ENCODE measurements around the gene SAP30BP. TPM values are rescaled to one million over a fixed set of nuclear protein-coding genes. Genes with fewer than 3 reads are reported as not detected.

Gene SAP30BP
- total RNA-seq, 2 donors from 2014 or later, result 47.2 to 59.6 TPM

DNA sequence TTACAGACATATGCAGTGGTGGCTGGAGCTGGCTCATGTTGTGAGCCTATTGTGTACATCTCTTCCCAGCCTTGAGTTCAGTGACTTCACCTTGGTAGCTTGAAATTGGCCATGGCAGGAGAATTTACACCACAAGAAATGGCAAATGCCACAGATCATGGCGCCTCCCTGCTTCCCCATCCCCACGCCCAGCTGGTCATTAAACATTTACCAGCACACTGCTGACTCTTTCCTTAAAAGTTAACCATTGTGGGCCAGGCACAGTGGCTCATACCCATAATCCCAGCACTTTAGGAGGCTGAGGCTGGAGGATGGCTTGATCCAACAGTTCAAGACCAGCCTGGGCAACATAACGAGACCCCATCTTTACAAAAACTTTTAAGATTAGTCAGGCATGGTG, 31.5 kb downstream of the SAP30BP start:
- no peak for ATAC-seq
- intact Hi-C loops (cut with DNase I), result no loop called here
- DNase-seq, result no peak

DNA sequence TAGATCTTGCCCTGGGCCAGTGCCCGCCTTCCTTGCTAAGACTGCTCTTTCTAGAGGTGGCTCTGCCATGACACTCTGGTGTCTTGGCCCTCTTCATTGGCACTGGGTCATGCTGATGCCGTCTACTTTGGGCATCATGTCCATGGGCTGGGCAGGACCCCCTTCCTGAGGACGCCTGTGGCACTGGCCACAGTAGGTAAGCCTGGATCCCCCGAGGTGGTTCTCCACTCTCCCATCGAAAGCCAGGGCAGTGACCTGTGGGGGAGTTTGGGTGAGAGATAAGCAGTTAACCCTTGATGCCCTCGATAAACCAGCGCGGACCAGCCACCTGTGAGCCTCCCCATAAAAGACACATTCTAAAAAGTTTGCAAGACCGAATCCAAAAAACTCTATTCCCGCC, 34.1 kb downstream of the SAP30BP start:
- intact Hi-C loops (cut with DNase I), result no loop called here
- DNase-seq (no peak), ATAC-seq (no peak)

DNA sequence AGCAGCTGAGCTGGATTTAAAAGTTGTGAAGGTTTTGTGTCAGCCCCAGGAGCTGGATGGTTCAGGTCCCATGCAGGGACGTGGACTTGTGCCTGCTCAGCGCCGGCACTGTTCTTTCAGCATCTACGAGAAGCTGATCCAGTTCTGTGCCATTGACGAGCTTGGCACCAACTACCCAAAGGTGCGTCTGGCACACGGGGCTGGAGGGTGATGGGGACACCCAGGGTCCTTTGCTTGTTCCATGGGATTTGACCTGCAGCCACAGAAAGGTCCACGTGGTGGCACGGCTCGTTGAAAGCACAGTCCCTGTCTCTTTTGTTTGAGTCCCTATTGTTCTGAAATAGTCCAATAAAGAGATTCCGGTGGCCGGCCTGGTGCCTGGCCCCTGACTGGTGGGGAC, 36.1 kb downstream of the SAP30BP start:
- no peak for DNase-seq
- intact Hi-C loops (cut with DNase I), result no loop called here
- no peak for ATAC-seq

DNA sequence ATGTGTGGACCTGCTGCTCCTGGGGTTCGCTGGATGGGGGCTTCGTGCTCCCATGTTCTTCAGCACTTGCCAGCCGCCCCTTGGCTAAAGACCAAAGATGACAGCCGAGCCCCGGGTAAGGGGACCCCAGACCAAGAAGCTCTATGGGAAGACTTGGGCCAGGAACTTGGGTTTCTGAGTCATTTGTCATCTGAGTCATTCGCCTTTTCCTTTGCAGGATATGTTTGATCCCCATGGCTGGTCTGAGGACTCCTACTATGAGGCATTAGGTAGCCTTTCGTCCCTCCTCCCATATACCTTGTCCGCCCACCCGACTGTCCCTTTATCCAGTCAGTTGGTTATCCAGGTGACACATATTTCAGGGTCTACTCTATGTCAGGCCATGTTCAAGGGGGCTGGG, 36.5 kb downstream of the SAP30BP start:
- DNase-seq, result no peak
- ATAC-seq, result no peak
- intact Hi-C loops (cut with DNase I), result no loop called here

DNA sequence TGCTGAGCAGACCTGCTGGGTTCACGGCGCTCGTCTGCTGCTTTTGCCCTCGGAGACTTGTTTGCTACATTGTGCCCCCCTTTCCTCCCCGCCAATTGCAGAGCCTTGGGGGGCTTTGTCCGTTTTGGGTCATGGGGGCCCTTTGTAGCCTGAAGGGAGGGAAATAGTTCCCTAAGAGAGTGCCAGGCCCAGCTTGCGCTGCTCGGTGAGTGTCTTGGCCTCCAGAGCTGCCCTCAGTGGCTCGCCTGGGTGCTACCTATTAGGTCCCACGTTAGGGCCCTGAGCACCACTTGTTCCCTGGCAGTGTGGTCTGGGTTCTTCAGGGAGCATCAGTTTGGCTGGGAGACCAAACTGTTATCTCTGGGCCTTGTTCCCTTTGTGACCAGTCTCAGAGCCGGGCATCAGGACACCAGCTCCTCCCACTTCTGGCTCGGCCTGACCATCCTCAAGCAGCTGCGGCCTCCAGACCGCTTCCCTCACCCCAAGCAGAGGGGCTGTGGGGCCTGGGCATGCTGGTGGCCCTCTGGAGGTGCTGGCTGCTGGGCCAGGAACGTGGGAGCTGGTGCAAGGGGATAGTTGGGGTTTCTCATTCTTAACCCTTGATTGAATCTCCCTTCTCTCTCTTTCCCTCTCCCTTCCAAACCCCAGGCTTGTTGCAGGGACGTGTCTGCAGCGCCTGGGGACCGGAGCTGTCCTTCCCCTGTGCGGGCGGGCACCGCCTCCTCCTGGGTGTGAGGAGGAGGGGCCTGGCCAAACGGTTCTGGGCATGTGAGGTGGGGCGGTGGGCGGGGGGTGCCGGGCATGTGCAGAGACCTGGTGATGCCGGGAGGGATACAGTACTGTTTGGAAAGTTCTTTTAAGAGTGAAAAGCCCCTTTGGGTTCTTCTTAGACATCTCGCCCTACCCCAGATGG, 38.1 kb downstream of the SAP30BP start:
- intact Hi-C loops (cut with DNase I), result no loop called here
- ATAC-seq, result peak; percentile 54 to 69
- no peak for DNase-seq

DNA sequence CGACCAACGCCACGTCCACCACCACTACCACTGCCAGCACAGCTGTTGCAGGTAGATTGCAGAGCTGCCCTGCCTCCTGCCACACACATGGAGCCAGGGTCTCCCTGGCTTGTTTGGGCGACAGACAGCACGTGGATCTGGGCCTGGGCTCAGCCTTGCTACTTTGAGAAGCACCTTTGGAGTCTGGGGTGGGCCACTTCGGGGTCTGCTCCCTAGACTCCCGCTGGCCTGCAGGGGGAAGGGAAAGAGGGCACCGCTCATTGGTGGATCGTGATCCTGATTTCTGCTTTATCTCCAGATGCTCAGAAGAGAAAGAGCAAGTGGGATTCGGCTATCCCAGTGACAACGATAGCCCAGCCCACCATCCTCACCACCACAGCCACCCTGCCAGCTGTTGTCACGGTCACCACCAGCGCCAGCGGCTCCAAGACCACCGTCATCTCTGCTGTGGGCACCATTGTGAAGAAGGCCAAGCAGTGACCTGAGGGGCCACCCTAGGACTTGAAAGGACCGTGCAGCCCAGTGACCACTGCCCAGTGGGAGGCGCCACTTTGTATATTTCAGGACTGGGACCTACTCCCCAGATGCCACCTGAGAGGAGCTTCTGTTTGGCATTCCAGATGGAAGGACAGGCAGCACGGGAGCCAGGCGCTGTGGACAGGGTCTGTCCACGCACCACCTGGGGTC, 39.0 kb downstream of the SAP30BP start:
- DNase-seq (no peak), ATAC-seq (no peak)
- intact Hi-C loops (cut with DNase I), result no loop called here

DNA sequence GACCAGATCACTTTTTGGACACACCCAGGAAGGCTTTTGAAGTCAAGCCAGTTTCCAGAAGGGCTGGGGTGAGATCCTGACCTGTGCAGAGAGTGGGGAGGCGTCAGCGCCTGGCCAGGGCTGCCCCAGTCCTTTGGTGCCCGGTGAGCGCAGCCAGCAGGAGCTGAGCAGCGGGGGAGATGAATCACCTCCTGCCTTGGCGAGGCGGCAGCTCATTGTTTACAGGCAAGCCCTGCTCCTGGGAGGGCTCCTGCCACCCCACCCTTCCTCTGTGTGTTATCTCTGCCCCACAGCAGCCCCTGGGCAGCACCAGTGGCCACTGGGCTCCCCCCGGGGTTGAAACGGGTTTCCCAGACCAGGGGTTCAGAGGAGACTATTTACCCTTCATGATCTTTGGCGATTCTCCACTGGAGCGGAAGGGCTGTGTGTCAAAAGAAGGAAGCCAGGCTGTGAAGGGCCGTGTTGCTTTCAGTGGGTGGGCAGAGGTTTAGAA, 40.0 kb downstream of the SAP30BP start:
- ATAC-seq (peak; percentile 67 to 71), DNase-seq (peak; percentile 84)
- intact Hi-C loops (cut with DNase I), result no loop called here

DNA sequence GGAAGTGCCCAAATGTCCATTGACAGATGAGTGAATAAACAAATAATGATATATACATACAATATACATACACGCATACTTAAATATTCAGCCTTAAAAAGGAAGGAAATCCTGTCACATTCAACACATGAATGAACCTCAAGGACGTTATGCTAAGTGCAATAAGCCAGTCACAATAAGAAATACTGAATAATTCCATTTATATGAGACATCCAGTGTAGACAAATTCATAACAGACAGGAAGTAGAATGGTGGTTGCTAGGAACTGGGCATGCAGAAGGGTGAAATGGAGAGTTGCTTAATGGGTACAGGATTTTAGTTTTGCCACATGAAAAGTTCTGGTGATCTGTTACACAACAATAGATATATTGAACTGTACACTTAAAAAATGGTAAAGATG, 45.3 kb downstream of the SAP30BP start:
- DNase-seq, result no peak
- intact Hi-C loops (cut with DNase I), result no loop called here
- ATAC-seq, result no peak

DNA sequence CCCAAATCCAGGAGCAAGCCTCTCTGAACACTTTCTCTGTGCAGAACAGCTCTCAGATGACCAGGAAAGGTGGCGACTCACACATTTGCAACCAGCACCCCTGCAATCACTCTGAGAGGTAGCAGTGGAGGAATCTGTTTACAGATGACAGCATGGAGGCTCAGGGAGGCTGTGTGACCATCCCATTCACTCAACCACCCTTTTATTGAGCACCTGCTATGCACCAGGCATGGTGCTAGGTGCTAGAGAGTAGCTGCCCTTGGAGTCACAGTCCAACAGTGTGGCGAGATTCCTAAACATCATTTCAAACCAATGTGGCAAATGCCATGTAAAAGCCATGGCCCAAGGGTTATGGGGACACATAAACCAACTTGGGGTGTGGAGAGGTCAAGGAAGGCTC, 52.6 kb downstream of the SAP30BP start:
- no peak for ATAC-seq
- no peak for DNase-seq
- intact Hi-C loops (cut with DNase I), result no loop called here

DNA sequence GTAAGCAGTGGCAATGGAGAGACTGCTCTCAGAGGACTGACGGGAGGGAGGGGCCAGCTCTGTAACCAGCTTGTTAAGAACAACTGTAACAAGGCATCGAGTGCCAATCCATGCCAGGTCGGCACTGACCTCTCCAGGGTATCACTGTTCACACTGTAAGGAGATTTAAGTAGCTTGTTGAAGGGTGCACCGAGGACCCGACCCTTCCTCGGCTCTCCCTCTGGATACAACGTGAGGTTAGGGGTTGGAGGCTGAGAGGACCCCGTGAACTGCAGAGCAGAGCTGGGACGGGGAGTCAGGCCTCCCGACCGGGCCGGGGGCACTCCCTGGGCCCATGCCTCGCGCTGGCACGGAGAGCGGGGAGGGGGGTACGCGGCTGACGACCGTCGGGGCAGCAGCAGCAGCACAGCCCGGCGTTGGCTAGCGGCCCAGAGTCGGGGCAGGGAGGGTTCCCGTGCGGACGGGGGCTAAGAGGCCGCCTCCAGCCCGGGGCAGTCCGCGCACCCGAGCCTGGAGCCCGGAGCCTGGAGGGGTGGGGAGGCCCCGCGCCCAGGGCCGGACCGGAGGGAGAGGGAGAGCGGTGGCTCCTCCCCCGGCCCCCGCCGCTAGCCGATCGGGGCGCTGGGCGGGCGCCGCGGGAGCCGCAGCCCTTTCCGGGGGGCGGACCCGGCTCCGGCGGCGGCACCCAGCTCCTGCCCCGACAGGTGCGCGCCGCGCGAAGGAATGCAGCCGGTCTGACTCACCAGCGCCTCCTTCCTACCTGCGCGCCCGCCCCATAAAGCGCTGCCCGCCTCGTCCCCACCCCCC, 53.7 kb downstream of the SAP30BP start, which contains the start of gene ITGB4:
ITGB4 (plus strand) TSS at position 804 of the 807 bp plus-strand sequence. CDS start 3,245 bp downstream, outside the sequence.
- intact Hi-C loops (cut with DNase I), result no loop called here
- ATAC-seq, result peak; percentile 79 to 86

DNA sequence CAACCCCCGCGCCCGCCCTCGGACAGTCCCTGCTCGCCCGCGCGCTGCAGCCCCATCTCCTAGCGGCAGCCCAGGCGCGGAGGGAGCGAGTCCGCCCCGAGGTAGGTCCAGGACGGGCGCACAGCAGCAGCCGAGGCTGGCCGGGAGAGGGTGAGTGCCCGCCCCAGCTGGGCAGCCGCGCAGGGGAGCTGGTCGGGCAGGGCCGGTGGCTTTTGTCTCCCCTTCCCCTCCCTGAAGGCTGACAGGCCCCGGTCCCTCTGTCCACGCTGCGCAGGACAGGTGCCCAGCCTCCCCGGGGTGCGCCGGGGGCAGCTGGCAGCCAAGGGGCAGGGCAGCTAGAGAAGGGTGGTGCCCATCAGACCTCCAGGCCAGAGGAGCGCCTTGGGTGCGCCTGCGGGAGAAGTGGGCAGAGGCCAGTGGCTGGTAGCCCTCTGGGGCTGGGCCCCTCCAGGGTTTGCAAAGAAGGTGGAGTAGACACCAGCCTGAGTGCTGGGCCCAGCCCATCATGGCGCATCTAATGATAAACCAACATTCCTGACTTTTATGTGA, 54.4 kb downstream of the SAP30BP start:
- no peak for DNase-seq
- intact Hi-C loops (cut with DNase I), result no loop called here
- ATAC-seq, result peak; percentile 8 to 51

More for the DNA sequence above, 53.7 kb downstream of the SAP30BP start, which contains the start of gene ITGB4:
- peak; percentile 60 for DNase-seq

DNA sequence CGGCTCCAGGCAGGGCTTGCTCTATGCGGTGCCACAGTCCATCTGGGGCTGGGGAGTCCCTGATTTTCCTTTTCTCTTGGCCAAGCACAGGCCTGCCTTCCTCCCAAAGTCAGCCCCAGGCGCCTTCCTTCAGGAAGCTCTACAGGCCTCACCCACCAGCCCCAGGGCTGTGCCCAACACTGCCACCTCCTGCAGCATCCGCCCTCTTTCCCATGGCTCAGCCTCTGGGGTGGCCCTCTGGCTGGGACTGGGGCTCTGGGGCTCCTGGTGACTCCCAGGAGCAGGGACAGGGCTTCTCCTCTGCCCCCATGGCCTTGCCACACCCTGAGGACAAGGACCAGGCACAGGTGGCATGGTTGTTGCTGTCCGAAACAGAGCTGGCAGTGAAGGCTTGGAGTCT, 54.9 kb downstream of the SAP30BP start:
- ATAC-seq (peak in 1 of 2 donors; percentile 32), DNase-seq (no peak)
- intact Hi-C loops (cut with DNase I), result no loop called here

DNA sequence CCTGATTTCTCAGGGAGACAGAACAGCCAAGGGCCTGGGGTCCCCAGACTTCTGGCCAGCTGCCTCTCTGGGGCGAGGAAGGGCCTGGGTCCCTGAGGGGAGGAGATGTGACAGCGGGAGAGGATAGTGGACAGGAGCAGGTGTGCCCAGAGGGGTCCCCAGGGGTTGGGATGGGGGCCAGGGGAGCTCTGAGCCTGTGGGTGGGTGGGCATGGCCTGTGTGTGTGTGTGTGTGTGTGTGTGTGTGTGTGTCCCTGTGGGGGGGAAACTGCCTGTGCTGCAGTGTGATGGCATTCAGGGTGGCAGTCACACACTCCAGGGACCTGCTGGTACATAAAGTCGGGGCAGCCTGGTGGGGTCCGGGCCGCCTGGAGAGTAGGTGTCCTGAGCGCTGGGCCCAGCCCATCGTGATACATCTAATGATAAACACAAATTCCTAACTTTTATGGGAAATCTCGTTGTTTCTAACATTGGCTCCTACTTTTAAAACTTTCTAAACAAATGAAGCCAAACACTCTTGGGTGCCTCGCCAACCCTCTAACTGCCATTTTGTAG, 55.5 kb downstream of the SAP30BP start:
- DNase-seq, result no peak
- ATAC-seq, result no peak
- intact Hi-C loops (cut with DNase I), result no loop called here

DNA sequence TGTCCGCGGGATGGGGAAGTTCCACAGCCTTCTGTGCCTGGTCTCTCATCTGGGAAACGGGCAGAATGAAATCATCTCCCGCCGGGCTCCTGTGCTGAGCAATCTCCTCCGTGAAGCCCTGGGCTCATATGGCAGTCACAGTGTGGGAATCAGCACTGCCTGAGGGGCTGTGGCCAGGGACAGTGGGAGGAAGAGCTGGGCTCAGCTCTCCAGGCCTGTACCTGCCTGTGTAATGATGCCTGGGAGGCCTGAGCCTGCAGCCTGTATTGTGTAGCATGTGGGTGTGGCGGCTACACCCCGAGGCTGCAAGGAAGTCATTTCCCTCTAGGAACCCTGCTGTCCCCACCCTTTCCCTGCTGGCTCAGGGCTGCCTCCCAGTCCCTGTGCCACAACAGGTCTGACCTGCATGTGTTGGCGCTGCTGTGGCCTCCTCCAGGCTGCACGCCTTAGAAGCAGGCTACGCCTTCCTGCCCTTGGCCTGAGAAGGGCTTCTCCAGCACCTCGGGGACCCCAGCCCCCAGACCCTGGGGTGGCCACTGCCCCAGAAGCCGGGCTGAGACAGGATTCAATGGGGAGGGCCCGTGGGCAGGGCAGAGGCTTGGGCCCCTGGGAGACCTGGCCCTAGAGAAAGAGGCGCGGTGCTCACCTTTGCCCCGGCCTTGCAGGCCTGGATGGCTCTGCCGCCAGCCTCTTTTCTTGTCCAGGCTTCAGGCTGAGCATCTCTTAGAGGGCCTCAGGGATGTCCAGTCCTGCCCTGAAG, 56.2 kb downstream of the SAP30BP start:
- intact Hi-C loops (cut with DNase I), result no loop called here
- DNase-seq, result no peak
- peak in 1 of 2 donors; percentile 10 for ATAC-seq

DNA sequence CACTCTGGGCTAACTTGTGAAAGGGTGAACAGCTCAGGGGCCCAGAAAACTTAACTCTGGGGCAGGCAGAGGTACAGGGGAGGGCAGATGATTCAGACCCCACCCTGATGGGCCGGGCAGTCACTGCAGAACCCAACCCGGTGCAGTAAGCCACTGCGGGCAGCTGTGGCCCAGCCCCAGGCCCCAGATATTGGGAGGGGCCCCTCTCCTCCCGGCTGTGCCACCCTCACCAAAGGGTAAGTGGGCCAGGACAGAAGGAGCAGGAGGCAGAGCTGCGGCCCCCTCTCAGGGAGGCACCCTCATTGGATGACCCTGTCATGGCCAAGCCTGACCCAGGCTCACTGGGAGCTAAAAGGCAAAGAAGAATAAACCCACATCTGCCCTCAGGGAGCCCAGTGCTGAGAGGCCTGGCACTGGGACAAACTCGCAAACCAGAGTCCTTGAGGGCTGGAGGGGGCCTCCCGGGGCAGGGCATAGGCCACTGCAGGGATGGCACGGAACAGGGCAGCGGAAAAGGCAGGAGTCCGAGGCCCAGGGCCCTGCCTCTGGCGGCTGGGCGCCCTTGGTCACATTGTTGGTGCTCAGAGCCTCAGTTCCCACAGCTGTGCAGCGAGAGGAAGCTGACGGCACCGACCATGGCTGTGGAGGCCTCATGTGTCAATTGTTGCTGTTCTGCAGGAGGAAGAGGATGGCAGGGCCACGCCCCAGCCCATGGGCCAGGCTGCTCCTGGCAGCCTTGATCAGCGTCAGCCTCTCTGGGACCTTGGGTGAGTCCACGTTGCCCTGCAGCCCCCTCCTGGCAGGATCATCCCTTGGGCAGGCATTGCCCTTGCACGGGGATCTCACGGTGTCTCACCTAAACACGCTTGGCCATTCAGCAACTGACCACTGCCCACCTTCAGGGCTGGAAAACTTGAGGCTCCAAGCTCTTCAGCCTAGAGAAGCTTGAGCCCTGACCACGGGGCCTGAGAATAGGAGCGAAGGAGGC, 57.2 kb downstream of the SAP30BP start:
- ATAC-seq (no peak), DNase-seq (no peak)
- intact Hi-C loops (cut with DNase I), result no loop called here

DNA sequence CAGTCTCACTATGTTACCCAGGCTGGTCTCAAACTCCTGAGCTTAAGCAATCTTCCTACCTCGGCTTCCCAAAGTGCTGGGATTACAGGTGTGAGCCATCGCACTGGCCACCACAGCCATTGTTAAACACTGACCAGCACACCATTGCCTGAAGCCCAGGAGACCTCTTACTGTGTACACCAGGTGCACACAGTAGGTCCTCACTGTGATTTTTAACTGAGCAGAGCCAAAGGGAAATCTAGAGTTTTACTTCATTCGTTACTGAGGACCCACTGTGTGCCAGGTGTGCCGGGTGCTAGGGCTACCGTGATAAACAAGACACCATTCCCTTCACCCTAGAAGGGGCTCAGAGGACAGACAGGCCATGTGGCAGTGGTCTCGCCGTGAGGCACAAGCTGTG, 58.4 kb downstream of the SAP30BP start:
- no peak for ATAC-seq
- intact Hi-C loops (cut with DNase I), result no loop called here
- DNase-seq, result no peak

DNA sequence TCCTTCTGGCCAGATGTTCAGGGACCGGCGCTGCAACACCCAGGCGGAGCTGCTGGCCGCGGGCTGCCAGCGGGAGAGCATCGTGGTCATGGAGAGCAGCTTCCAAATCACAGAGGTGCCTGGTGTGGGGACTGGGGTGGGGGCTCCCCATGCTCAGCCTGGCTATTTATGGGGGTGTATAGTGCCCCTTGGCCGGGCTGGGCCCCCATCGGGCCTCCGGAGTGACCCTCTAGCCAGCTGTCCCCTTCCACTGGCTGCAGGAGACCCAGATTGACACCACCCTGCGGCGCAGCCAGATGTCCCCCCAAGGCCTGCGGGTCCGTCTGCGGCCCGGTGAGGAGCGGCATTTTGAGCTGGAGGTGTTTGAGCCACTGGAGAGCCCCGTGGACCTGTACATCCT, 60.3 kb downstream of the SAP30BP start:
- DNase-seq (no peak), ATAC-seq (no peak)
- intact Hi-C loops (cut with DNase I), result no loop called here

Measured in left cardiac atrium (tissue), 4 donors.